GM12891 (cell line): Measurements from ENCODE around the gene IL1RAPL1.

ENCODE experiments used
- DNase-seq: peaks from one replicate; pipeline ENCODE4 v3.0.0; 2011; ENCODE audit warnings: low spot score; ENCODE audit not compliant: insufficient read length
- FAIRE-seq: peaks from 2 replicates; lab custom pipeline; 2011; peaks lifted over from hg19 to GRCh38; lab: Jason Lieb, UNC
- PAX5 ChIP-seq: IDR thresholded peaks from 2 replicates; pipeline ENCODE4 v1.6.1; 2011; ENCODE audit warnings: low read length, moderate library complexity, mild to moderate bottlenecking; ENCODE audit not compliant: insufficient read depth, severe bottlenecking
- POLR2A ChIP-seq: IDR thresholded peaks from 2 replicates; pipeline ENCODE4 v1.6.1; 2011; ENCODE audit warnings: low read depth, low read length, control low read depth
- POLR2AphosphoS5 ChIP-seq: IDR thresholded peaks from 2 replicates; pipeline ENCODE4 v1.6.1; 2011; ENCODE audit warnings: low read depth, low read length, control low read depth
- POU2F2 ChIP-seq: IDR thresholded peaks from 2 replicates; pipeline ENCODE4 v1.6.1; 2011; ENCODE audit warnings: low read depth, mild to moderate bottlenecking, control low read depth, low read length, moderate library complexity
- SPI1 ChIP-seq: IDR thresholded peaks from 2 replicates; pipeline ENCODE4 v1.6.1; 2011; ENCODE audit warnings: low read depth, low read length, control low read depth
- TAF1 ChIP-seq: IDR thresholded peaks from 2 replicates; pipeline ENCODE4 v1.6.1; 2011; ENCODE audit warnings: low read depth, low read length, control low read depth

IL1RAPL1 gene

DNA sequence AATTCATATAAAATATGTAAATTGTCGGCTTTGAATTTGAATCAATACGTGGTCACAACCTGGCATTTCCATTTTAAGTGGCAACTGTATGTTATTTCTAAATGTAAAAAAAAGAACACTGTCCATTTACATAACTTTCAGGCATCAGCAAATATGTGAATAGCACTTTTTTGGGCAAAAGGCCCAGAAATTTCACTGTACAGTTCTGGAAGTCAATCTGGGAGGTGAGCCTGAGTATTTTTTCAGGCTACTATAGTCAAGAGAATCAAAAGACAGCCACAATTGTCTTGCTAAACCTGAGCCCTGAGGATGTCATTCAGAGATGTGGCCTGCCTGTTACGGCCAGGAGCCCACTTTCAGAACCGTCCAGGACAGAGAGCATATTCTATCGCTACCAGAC is 1084.2 kb downstream of the IL1RAPL1 start:
- DNase-seq = no peak
- no peak for TF ChIP-seq SPI1
- TF ChIP-seq POLR2A = no peak
- TF ChIP-seq TAF1 = no peak
- TF ChIP-seq PAX5 = no peak
- no peak for FAIRE-seq

DNA sequence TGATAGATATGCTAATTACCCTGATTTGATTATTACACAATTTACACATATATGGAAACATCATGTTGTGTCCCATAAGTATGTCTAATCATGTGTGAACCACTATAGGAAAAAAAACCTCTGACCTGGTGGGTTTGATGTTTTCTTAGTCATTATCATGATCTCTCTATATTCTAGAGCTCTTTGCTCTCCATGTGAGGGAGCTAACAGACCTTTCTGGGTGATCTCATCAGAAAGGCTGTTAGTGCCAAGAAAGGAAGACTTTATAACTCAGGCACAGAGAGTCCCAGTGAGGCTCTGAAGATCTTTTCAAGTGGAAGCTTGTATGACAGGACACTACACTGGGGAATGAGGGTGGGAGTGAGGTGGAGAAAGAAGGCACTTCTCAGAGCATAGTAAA is 1100.4 kb downstream of the IL1RAPL1 start:
- TF ChIP-seq PAX5 (no peak), TAF1 (no peak), SPI1 (no peak), POLR2A (no peak), POU2F2 (no peak), POLR2AphosphoS5 (no peak)
- DNase-seq (no peak), FAIRE-seq (peak; percentile 16)

DNA sequence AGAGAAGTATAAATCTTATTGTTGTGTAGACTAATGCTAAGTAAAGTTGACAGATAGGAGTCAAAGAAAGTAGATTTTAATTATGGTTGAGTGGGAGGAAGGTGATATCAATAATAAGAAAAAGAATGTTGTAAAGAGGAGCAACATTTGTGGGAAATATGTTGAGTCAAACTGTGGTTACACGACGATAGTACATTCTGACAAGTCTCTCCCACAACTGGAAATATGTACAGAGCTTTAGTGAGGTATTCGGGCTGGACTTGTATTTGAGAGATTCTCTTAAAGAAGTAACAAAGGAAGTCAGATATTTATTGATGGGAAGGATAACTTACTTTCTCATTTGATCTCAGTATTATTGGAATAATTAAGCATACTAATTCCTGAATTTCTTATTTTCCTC is 1102.8 kb downstream of the IL1RAPL1 start:
- TF ChIP-seq POLR2AphosphoS5 (no peak), POLR2A (no peak), SPI1 (no peak), PAX5 (no peak), POU2F2 (no peak), TAF1 (no peak)
- no peak for FAIRE-seq
- no peak for DNase-seq

DNA sequence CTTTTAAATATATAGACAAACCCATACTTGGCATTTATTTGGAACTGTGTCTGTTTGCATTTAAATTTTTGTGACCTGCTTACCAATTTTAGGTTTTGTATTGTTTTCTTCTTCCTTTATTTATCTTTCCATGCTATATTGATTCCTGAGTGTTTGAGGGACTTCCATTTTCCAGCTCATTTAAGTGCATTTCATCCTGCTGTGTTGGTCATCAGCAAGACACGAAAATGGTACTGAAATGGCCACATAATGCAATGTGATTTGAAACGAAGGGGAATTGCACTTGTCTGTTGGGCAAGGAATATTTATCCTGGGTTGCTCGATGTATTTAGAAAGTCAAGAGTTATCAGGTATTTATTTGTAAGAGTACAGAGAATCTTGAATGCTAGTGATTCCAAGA is 1103.8 kb downstream of the IL1RAPL1 start:
- DNase-seq (no peak), FAIRE-seq (no peak)
- no peak for TF ChIP-seq TAF1
- no peak for TF ChIP-seq POLR2A
- TF ChIP-seq POLR2AphosphoS5 = no peak
- no peak for TF ChIP-seq PAX5
- TF ChIP-seq SPI1 = no peak
- no peak for TF ChIP-seq POU2F2

DNA sequence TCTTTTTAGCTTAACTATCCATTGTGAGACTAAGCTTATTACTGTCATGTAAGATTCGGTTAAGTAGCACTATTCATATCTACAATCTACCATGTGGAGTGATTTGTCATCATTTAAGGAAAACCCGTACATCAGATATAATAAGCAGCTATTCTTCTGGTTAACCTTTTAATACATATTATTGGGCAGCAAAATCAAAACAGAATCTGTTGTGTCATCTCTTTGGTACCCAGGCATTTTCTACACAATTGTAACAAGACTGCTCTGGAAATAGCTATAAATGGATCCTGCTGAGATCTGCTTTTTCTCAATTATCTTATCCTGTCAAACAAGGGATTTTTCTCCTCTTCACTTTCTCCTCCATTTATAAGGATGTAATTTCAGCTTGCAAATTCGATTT is 1106.7 kb downstream of the IL1RAPL1 start:
- FAIRE-seq (no peak), DNase-seq (no peak)
- no peak for TF ChIP-seq POLR2AphosphoS5
- TF ChIP-seq POU2F2 = no peak
- no peak for TF ChIP-seq TAF1
- no peak for TF ChIP-seq SPI1
- no peak for TF ChIP-seq POLR2A

DNA sequence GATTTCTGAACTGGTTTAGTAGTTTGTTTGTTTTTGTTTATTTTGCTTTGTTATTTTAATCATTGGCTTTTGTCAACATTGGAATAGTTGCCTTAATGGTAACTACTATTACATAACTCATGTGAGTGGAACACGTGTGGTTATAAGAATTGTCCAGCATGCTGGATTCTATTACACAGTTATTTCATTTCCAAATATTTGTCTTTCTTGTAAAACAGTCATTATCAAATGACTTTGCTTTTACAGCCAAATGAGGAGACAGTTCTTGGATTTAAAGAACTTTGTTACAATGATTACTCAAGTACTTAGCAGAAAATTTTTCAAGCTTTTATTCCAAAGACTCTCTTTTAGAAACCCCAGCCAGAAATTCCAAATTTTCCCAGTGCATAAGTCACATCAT is 1112.0 kb downstream of the IL1RAPL1 start:
- TF ChIP-seq TAF1 = no peak
- TF ChIP-seq SPI1 = no peak
- no peak for TF ChIP-seq POU2F2
- no peak for TF ChIP-seq POLR2AphosphoS5
- no peak for TF ChIP-seq POLR2A
- FAIRE-seq (no peak), DNase-seq (no peak)

DNA sequence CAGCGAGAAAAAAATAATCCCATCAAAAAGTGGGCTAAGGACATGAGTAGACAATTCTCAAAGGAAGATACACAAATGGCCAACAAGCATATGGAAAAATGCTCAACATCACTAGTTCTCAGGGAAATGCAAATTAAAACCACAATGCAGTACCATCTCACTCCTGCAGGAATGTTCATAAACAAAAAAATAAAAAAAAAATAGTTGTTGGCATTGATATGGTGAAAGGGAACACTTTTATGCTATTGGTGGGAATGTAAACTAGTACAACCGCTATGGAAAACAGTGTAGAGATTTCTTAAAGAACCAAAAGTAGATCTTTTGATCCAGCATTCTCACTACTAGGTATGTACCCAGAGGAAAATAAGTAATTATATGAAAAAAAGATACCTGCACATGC is 1119.8 kb downstream of the IL1RAPL1 start:
- FAIRE-seq (no peak), DNase-seq (no peak)
- TF ChIP-seq PAX5 (no peak), POLR2A (no peak), POLR2AphosphoS5 (no peak), POU2F2 (no peak), TAF1 (no peak), SPI1 (no peak)

DNA sequence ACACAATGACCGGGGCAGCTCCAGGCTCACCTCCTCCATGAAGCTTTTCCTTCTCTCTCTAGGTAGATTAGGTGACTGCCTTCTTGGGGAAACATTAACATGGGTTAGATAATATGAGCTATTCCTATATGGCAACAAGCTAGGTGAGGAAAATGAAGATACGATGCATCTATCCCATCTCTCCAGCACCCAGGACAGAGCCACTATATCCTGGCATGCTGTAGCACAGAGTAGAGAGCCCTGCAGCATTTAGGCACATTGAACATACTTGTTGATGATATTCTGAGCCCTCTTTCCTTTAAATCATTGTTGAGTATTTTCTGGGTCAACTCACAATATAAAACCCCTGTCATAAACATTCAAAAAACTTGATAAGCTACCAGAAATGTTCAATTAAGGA is 1133.9 kb downstream of the IL1RAPL1 start:
- FAIRE-seq (no peak), DNase-seq (no peak)
- TF ChIP-seq TAF1 (no peak), POLR2A (no peak), SPI1 (no peak), POLR2AphosphoS5 (no peak)

DNA sequence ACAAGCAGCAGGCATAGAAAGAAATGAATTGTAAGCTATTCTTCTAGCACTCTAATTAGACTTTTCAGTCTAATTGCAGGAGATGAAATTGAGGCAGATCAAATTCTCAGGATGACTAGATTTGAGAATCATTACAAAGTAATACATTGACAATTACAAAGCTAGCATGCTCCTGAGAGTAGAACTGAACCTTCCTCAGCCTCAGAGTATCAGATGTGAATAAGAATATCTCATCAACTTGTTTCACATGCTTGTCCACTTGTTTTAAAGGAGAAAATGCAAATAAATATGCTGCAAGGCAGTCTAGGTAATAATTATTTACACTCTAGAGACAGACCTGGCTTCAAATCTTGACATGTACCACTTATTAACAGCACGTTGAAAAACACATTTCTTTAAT is 1137.1 kb downstream of the IL1RAPL1 start:
- FAIRE-seq (no peak), DNase-seq (no peak)
- TF ChIP-seq SPI1 (no peak), TAF1 (no peak), POLR2A (no peak), POU2F2 (no peak), PAX5 (no peak), POLR2AphosphoS5 (no peak)

DNA sequence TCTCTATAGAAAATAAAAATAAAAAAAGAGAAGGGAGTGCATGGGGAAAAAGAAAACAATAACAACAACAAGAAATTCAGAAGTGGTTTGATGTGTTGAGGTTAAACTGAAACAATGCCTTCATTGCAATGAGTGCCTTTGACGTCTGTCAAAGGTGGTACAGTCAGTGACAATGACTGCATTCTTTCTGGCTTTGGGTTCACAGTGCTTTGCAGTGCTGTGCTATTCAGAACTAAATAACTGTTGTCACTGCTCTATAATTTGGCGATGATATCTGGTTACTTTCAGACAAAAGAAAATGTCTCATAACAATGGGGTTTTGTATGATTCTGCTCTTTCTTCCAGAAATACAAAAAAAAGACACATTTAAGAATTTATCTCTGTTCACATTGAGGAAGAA is 1139.6 kb downstream of the IL1RAPL1 start:
- peak; percentile 40 for FAIRE-seq
- TF ChIP-seq SPI1 (no peak), POU2F2 (no peak), POLR2AphosphoS5 (no peak), TAF1 (no peak), PAX5 (no peak), POLR2A (no peak)
- DNase-seq = no peak

DNA sequence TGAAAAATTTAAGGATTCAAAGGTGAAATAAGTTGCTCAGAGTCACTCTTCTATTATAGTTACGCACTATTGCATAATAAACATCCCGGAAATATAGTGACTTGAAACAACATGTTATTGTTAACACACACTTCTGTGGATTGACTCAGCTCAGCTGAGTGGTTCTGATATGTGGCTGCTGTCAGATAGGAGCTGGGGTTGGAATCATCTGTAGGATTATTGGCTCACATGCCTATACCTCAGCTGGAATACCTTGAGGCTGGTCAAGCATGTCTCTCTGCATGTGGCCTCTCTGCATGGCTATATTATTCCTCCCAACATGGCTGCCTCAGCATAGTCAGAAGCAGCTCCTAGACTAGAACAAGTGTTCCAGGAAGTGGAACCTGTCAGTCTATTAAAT is 1141.4 kb downstream of the IL1RAPL1 start:
- DNase-seq (no peak), FAIRE-seq (peak; percentile 54)
- TF ChIP-seq TAF1 (no peak), PAX5 (no peak), POU2F2 (no peak), SPI1 (no peak), POLR2AphosphoS5 (no peak), POLR2A (no peak)

DNA sequence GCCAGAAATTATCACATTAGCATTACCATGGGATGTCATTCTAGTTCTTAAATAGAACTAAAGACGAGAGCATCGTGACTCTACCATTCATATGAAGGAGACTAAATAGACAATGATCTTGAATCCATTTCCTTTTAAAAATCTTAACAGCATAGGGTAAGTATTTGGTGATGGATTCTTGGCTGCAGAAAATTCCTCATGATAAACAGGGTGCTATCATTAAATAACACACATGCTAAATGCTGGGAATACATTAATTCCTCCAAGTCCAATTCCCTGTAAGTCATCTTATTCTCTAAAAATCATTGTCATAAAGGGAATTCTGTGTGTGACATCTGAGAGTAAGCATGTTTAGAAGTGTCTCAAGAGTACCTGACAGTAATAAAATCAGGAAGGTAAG is 1157.7 kb downstream of the IL1RAPL1 start:
- FAIRE-seq (no peak), DNase-seq (no peak)
- no peak for TF ChIP-seq SPI1
- no peak for TF ChIP-seq POU2F2
- TF ChIP-seq POLR2AphosphoS5 = no peak
